ENCODE data around the gene PCSK1.
"Not testable (repeated sequence)": the region's sequence is repeated elsewhere in the genome, so short reads cannot be mapped to it uniquely, and the experiment has no call there.

The PCSK1 gene

DNA sequence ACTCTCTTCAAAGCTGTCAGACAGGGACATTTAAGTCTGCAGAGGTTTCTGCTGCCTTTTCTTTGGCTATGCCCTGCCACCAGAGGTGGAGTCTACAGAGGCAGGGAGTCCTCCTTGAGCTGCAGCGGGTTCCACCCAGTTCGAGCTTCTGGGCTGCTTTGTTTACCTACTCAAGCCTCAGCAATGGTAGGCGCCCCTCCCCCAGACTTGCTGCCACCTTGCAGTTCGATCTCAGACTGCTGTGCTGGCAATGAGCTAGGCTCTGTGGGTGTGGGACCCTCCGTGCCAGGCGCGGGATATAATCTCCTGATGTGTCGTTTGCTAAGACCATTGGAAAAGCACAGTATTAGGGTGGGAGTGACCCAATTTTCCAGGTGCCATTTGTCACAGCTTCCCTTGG is 65.7 kb downstream of the PCSK1 start:
- not testable (repeated sequence) for DNase-seq

DNA sequence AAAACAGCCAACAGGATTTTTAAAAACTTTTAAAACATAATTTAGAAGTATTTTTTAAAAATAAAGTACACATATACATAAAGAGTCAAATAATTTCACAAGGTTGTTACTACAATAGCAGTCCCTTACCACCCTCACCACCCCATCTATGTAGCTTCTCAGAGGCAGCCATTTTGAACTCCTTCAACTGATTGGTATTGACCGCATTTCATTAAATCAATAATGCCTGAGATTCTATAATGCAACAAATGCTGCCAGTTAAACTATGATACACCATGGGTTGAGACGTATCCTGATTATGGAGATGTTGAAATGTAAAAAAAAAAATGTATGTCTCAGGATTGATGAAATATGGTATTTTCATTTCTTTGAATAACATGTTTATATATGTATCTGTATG is 78.8 kb downstream of the PCSK1 start:
- no peak for DNase-seq

DNA sequence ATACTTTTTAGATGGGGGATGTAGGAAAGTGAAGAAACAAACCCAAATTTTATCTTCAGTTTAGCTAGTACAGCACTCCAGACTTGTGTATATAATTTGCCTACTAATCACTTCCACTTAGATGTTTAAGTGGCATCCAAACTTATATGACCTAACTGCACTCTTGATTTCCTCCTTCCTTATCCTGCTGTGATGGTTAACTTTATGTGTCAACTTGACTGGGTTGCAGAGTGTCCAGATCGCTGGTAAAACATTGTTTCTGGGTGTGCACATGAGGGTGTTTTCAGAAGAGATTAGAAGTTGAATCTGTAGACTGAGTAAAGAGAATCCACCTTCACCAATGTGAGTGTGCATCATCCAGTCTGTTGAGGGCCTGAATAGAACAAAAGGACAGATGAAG is 79.8 kb downstream of the PCSK1 start:
- no peak for DNase-seq

DNA sequence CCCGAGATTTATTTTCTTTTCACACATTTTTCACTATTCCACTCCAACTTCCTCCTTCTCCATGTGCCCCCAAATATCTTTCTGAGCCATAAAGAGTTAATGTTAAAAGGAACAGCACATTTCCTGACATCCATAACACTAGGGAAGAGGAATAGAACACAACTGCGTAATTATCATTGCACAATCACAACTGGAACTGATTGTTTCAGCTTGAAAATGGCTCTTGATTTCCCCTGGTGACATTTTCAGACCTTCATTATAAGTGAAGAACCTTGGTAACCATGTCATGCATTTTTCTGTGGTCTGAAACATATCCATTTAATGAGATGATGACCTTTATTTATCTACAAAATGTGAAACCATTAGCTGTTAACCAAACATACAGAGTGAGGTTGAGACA is 82.4 kb downstream of the PCSK1 start:
- no peak for DNase-seq

DNA sequence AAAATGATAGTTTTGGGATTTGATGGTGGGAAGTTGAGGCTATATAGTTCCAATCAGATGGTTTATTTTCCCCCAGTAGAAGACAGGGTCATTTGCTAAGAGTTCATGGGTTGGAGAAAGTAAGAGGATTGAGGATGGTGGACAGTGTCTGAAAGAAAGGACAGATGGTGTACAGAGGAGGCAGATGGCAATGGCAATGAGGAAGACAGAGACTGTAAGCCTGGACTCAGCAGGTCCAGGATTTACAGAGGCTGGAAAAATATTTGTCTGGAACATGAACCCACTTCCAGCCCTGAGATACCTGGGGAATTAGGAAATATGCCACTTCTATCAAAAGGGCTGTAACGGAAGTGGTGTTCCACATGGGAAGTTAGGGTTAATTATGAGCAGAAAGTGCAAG is 84.5 kb downstream of the PCSK1 start:
- DNase-seq, result no peak

DNA sequence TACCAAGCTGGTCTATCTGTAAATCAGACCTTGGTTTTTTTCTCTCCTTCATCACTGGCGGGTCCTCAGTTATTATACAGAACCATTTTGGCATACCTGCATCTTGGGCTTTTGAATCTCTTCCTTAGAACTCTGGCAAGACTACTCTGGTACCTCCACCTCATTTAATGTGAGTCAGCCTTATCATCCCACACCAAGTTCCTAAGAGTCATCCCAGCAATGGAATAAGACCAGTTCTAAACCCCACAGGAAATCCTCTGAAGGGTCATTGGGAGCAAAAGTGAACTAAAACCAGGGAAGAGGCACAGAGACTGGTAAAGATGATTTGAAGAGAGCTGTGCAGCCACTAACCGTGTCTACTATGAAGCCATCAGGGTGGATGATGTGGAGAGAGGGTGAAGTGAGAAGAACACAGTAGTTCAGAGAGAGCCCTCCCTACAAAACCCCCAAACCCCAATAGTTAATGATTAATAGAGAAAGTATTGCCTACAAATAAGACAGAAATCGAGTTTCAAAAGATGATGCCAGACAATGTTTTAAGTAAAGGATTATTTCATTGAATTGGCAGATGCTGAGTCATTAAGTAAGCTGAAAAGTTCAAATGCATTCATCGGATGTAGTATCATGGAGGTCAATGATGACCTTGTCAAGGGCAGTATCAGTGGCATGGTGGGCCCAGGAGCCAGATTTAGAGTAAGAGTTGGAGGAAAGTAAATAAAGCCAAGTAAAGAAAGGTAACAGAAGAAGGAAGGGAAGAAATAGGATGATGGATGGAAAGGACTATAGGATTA is 85.4 kb downstream of the PCSK1 start:
- no peak for DNase-seq

DNA sequence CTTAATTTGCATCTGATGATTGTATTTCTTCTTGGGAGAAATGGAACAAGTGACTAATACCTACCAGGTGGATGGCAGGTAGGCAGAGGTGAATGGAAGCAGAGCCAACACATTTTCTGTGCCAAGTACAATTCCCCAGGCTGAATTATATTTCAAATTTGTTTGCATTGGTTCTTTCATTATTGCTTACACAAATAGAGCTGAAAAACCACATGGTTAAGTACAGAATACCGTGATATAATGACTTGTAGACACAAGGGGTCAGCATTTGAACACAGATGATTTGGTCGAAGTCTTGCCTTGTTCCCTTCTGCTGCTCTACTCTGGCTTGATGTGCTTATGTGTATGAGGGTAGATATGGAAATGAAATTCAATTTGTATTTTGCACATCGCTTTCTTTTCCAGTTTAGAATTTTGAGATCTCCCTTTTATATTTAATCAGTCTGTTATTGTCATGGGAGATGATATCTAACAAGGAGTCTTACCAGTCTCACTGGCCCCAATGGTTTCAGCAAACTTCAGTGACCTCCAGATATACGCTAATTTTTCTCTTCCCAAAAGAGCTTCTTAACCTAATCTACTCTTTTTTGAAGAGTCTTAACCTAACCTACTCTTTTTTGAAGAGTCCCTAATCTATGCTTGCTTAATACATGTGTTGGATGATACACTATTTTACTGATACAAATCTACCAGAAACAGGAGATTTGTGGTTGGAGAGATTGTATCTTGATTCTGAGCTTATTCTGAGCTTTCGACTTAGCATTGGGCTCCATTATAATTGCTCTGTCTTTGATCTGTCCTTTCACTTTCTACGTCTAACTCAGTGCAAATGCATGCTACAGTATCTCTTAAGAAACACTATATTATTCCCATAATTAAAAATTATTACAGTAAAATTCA is 88.1 kb downstream of the PCSK1 start:
- peak; percentile 33 for DNase-seq

DNA sequence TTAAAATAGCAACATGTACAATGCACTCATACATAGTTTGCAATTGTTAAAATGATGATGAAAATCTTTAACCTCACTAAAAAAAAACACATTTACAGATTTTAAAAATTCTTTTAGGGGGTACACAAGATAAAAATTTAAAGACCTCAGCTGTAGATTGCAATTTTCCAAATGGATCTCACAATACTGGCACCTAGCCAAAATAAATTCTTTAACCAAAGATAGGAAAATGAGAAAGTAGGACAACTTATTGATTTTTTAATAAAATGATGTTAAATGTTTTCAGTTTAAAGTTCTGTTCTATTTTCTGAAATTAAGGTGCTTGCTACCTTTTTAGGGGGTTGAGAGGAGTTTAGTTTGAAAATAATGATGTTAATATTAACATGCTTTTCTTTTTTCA is 90.0 kb downstream of the PCSK1 start:
- no peak for DNase-seq

DNA sequence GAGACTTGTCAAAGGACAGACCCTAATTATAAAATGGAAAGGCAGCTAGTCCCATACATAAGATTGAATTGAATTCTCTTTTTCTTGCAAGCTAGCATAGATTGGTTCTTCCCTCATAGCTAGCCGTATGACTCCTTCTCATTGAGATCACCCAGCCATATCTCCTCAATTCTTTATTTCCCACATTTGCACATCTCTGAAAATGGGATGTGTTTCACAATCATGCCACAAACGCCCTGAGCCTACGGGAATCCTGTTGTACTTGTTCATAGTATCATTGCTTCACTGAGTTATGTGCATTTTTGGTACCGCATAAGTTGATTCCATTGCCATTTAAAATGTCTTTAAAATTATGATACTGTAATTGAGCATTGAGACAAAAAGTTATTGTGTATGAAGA is 90.5 kb downstream of the PCSK1 start:
- DNase-seq, result no peak
